Gastroesophageal sphincter (tissue), 3 donors: ENCODE measurements around the gene L3MBTL4.

Experiments
- CTCF ChIP-seq, 4 experiments: fragments of 200-600 bp in 2 of 4; fragments of 450-650 bp in 2 of 4; sonication (generic) in 1 of 4; IDR thresholded peaks; one replicate each; pipeline ENCODE4 v1.5.1; 2017 to 2019; ENCODE audit warnings: antibody characterized with exemption in 4 of 4, mild to moderate bottlenecking in 2 of 4, moderate library complexity in 2 of 4
- EP300 ChIP-seq: sonication (generic); formaldehyde crosslinking; IDR thresholded peaks from one replicate; pipeline ENCODE4 v1.6.1; 2017; ENCODE audit warnings: antibody characterized with exemption, mild to moderate bottlenecking
- POLR2A ChIP-seq, 2 donors: fragments of 450-650 bp; IDR thresholded peaks; one replicate each; pipeline ENCODE4 v1.6.1; 2017; ENCODE audit warnings: antibody characterized with exemption in 2 of 2, mild to moderate bottlenecking in 2 of 2, moderate library complexity in 1 of 2

GRCh38 chr18:6336239-6336638 is 78.5 kb downstream of the L3MBTL4 start:
- TF ChIP-seq POLR2A (IDR thresholded peaks at IDR 0.05): no peak
- TF ChIP-seq EP300: no peak
- no peak for TF ChIP-seq CTCF (IDR thresholded peaks at IDR 0.05)
